Panc1 (cell line): ENCODE data around the gene CADM1. TPM values are rescaled to one million over a fixed set of nuclear protein-coding genes. Genes with fewer than 3 reads are reported as not detected.
"Not testable (repeated sequence)": the region's sequence is repeated elsewhere in the genome, so short reads cannot be mapped to it uniquely, and the experiment has no call there.

Experiments
- ATAC-seq: fragments of 200-7000 bp; cut with Tn5 transposase; 2 replicates; pipeline ENCODE4 v1.9.1; 2020; ENCODE audit warnings: mild to moderate bottlenecking, moderate library complexity
- BruUV-seq: library from RNA; stranded (reverse); fragments of 400-500 nt; replicated peaks from 2 replicates; lab custom pipeline; 2021; lab: Mats Ljungman, UMichigan
- CTCF ChIA-PET: fragments of 300-600 bp; sonication (Branson Sonifier 250); formaldehyde crosslinking; loops from one replicate; lab custom pipeline; 2022; ENCODE audit warnings: antibody characterized with exemption; lab: Charles Lee
- POLR2A ChIA-PET: fragments of 300-600 bp; sonication (Branson Sonifier 250); formaldehyde crosslinking; loops from one replicate; lab custom pipeline; 2022; ENCODE audit warnings: antibody characterized with exemption; lab: Charles Lee
- DNase-seq: peaks from one replicate; pipeline ENCODE4 v3.0.0-alpha.2; 2010; ENCODE audit warnings: low read depth, low spot score
- H3K27ac ChIP-seq: 2 replicates; pipeline ENCODE4 v1.5.1; 2011; ENCODE audit warnings: mild to moderate bottlenecking, low read length, inconsistent platforms
- H3K27me3 ChIP-seq: fragments of 200-500 bp; sonication (Bioruptor generic); 2 replicates; pipeline ENCODE4 v1.6.0; 2014; ENCODE audit warnings: low read length, inconsistent platforms; ENCODE audit not compliant: control insufficient read depth, insufficient read depth
- H3K36me3 ChIP-seq: fragments of 200-500 bp; sonication (Bioruptor generic); 2 replicates; pipeline ENCODE4 v1.5.1; 2014; ENCODE audit warnings: inconsistent platforms, mild to moderate bottlenecking, low read length, moderate library complexity; ENCODE audit not compliant: control insufficient read depth, insufficient read depth
- H3K4me1 ChIP-seq: 2 replicates; pipeline ENCODE4 v1.5.1; 2011; ENCODE audit warnings: inconsistent platforms, mild to moderate bottlenecking, low read length, moderate library complexity; ENCODE audit not compliant: control insufficient read depth, insufficient read depth
- H3K4me3 ChIP-seq, 2 experiments: 2 replicates each; pipeline ENCODE4 v1.5.1; 2011 to 2012; ENCODE audit warnings: low read depth in 2 of 2, low read length in 2 of 2, mild to moderate bottlenecking in 2 of 2, inconsistent platforms in 1 of 2, moderate library complexity in 1 of 2
- H3K9me3 ChIP-seq: fragments of 200-500 bp; sonication (Bioruptor generic); 2 replicates; pipeline ENCODE4 v1.5.1; 2014; ENCODE audit warnings: low read depth, mild to moderate bottlenecking, inconsistent platforms, low read length, moderate library complexity; ENCODE audit not compliant: control insufficient read depth, insufficient read depth
- POLR2AphosphoS5 ChIP-seq: IDR thresholded peaks from 2 replicates; pipeline ENCODE4 v1.6.1; 2012; ENCODE audit warnings: mild to moderate bottlenecking, low read depth, low read length, moderate library complexity
- REST ChIP-seq, 2 experiments: IDR thresholded peaks; 2 replicates each; pipeline ENCODE4 v1.6.1; 2011 to 2012; ENCODE audit warnings: low read depth in 2 of 2, control low read depth in 1 of 2, low read length in 1 of 2, mild to moderate bottlenecking in 1 of 2, moderate library complexity in 1 of 2; ENCODE audit not compliant: insufficient read depth in 1 of 2
- SIN3A ChIP-seq: IDR thresholded peaks from 2 replicates; pipeline ENCODE4 v1.6.1; 2012; ENCODE audit warnings: low read depth, mild to moderate bottlenecking, low read length, moderate library complexity, borderline replicate concordance; ENCODE audit not compliant: insufficient read depth
- TCF7L2 ChIP-seq: IDR thresholded peaks from 2 replicates; pipeline ENCODE4 v1.6.1; 2011; ENCODE audit warnings: mild to moderate bottlenecking, low read depth, low read length, inconsistent platforms
- in situ Hi-C: cut with HindIII; loops from 2 replicates; pipeline ENCODE4 v1.10.0; 2016; ENCODE audit warnings: low sequenced_read_pairs, low pct_unique_long_range_greater_than_20kb
- intact Hi-C: fragments of 100-400 bp; cut with micrococcal nuclease; formaldehyde crosslinking; loops from one replicate; pipeline ENCODE4 v1.10.0; 2022; ENCODE audit not compliant: unreplicated experiment
- total RNA-seq: library from RNA; stranded (reverse); gene quantifications from one replicate; pipeline ENCODE4 v1.2.1, GENCODE V29; 2021; ENCODE audit not compliant: unreplicated experiment
- TF ChIP-seq, protein P1 (sequence below): fragments of 450-650 bp; IDR thresholded peaks from 2 replicates; pipeline ENCODE4 v1.5.1; 2017; ENCODE audit warnings: mild to moderate bottlenecking

The CADM1 gene
- total RNA-seq, 1 experiment from 2014 or later = 3.9 TPM

GRCh38 chr11:115475564-115475963, 28.7 kb downstream of the CADM1 start:
- CTCF ChIA-PET = no interaction called here
- POLR2A ChIA-PET = no interaction called here

DNA sequence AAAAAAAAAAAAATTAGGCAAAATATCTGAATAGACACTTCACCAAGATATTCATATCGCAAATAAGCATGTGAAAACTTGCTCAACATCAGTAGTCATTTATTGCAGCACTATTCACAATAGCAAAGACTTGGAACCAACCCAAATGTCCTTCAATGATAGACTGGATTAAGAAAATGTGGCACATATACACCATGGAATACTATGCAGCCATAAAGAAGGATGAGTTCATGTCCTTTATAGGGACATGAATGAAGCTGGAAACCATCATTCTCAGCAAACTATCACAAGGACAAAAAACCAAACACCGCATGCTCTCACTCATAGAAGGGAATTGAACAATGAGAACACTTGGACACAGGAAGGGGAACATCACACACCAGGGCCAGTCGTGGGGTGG, 29.9 kb downstream of the CADM1 start:
- H3K4me3 ChIP-seq, CTCF ChIA-PET, H3K27me3 ChIP-seq, intact Hi-C loops, BruUV-seq, POLR2A ChIA-PET, ATAC-seq, H3K36me3 ChIP-seq, H3K9me3 ChIP-seq, DNase-seq, H3K27ac ChIP-seq, in situ Hi-C loops, H3K4me1 ChIP-seq: not testable (repeated sequence)

More at GRCh38 chr11:115475564-115475963, 28.7 kb downstream of the CADM1 start:
- Histone ChIP-seq H3K4me1 (no peaks in the 10 kb centered on the region), H3K9me3 (no peaks in the 10 kb centered on the region), H3K36me3 (no peaks in the 10 kb centered on the region), H3K27me3 (no peaks in the 10 kb centered on the region), H3K4me3 (no peak overlapping the region), H3K27ac (no peak overlapping the region)
- BruUV-seq = no TSS peak
- no peak for TF ChIP-seq SIN3A
- TF ChIP-seq, protein P1, sequence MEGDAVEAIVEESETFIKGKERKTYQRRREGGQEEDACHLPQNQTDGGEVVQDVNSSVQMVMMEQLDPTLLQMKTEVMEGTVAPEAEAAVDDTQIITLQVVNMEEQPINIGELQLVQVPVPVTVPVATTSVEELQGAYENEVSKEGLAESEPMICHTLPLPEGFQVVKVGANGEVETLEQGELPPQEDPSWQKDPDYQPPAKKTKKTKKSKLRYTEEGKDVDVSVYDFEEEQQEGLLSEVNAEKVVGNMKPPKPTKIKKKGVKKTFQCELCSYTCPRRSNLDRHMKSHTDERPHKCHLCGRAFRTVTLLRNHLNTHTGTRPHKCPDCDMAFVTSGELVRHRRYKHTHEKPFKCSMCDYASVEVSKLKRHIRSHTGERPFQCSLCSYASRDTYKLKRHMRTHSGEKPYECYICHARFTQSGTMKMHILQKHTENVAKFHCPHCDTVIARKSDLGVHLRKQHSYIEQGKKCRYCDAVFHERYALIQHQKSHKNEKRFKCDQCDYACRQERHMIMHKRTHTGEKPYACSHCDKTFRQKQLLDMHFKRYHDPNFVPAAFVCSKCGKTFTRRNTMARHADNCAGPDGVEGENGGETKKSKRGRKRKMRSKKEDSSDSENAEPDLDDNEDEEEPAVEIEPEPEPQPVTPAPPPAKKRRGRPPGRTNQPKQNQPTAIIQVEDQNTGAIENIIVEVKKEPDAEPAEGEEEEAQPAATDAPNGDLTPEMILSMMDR = no peak
- TF ChIP-seq POLR2AphosphoS5 = no peak
- TF ChIP-seq TCF7L2 = no peak
- no peak for TF ChIP-seq REST (IDR thresholded peaks at IDR 0.05; ENCODE audit: insufficient read depth in 1 of 2, low read depth in 2 of 2, low read length in 1 of 2)
- ATAC-seq (no peak), DNase-seq (no peak)
- in situ Hi-C loops (no loop called here), intact Hi-C loops (no loop called here)

- DNase-seq (no peak), ATAC-seq (no peak)
- intact Hi-C loops = no loop called here
- in situ Hi-C loops = no loop called here
- ChIA-PET CTCF (no interaction called here), POLR2A (no interaction called here)
- TF ChIP-seq POLR2AphosphoS5 = no peak
- Histone ChIP-seq H3K27me3 (no peaks in the 10 kb centered on the region), H3K9me3 (no peaks in the 10 kb centered on the region), H3K27ac (no peak overlapping the region), H3K4me3 (no peak overlapping the region), H3K4me1 (no peaks in the 10 kb centered on the region), H3K36me3 (no peaks in the 10 kb centered on the region)
- no TSS peak for BruUV-seq
These were observed 31.0 kb downstream of the CADM1 start for GRCh38 chr11:115473167-115473566.
